Glomerular visceral epithelial cell (primary cell): ENCODE data around the gene CASTOR1.
A peak's percentile ranks its signal among the peaks of the same experiment; 100 is the strongest.

Experiments
- DNase-seq: peaks from one replicate; pipeline ENCODE4 v3.0.0-alpha.2; 2016; ENCODE audit errors: extremely low spot score

Gene CASTOR1

GRCh38 chr22:30245181-30245984, 43.9 kb downstream of the CASTOR1 start:
- DNase-seq = no peak

GRCh38 chr22:30244641-30245040, 44.7 kb downstream of the CASTOR1 start:
- no peak for DNase-seq

DNA sequence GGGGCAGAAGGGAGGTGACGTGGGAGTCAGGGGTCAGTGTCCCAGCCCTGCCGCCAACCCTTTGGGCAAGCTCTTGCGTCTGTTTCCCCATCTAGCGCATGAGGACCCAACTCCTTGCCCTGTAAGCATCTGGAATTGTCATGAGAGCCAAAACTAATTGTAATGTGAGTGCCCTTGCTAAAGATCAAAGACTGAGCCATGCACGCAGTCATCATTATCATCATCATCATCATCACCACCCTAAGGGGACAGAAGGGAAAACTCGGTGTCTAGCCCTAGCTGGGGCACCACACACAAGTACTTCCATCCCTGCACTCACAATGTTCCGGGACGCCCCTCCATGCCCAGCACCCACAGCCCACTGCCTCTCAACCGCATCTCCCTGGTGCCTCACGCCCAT, 45.2 kb downstream of the CASTOR1 start:
- no peak for DNase-seq

DNA sequence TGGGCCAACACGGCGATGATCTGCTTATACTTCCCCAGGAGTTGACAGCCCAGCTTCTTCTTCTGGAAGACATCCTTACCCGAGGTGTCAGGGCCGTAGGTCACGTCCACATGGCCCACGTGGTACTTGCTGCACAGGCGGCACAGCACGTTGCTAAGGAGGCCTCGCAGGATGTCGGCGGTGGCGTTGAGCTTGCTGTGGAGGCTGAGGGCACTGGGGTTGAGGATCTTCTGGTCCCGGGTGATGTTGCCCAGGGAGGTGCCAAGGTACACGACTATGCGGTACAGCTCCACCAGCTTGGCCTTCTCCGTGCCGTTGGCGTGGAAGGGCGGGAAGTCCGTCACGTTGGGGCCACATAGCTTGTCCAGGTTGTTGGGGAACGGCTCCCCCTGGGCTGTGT, 45.6 kb downstream of the CASTOR1 start:
- DNase-seq = no peak

GRCh38 chr22:30241576-30242371, 47.5 kb downstream of the CASTOR1 start:
- no peak for DNase-seq

DNA sequence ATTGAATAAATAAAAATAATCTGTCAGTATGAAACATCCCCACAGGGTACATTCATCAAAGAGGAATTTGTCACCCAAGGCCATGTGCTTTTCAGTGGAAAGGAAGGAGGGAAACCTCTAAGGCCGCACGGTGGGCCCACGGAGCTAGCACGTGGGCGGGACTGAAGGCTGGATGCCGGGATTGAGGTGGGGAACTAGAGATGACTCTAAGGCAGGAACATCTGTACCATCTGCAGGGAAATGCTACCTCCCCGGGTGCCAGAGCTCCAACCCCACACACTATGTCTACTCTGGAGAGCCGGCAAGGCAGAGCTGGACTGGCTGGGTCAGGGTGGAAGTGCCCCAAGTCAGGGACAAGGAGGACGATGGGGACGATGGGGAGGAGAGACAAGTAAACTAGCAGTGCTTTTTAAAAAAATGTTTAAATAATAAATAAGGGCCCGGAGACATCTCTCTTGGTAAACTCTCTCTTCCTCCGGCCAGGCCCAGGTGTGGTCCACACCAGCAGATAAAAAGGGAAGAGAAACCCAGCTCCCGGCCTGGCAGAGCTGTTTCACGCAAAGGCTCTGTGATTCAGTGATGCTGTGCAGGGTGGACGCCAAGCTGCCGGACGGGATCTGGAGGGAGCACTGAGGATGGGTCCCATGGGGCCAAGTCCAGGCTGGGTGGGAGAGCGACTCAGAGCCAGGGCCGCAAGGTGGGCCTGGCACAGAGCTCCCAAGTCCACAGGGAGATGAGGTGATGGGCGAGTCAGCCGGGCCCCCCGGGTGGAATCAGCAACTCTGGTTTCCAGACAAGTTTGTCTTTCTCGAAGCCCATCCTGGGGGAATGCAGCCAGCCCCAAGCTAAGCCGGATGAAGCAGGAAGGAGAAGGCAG, 48.5 kb downstream of the CASTOR1 start:
- no peak for DNase-seq

DNA sequence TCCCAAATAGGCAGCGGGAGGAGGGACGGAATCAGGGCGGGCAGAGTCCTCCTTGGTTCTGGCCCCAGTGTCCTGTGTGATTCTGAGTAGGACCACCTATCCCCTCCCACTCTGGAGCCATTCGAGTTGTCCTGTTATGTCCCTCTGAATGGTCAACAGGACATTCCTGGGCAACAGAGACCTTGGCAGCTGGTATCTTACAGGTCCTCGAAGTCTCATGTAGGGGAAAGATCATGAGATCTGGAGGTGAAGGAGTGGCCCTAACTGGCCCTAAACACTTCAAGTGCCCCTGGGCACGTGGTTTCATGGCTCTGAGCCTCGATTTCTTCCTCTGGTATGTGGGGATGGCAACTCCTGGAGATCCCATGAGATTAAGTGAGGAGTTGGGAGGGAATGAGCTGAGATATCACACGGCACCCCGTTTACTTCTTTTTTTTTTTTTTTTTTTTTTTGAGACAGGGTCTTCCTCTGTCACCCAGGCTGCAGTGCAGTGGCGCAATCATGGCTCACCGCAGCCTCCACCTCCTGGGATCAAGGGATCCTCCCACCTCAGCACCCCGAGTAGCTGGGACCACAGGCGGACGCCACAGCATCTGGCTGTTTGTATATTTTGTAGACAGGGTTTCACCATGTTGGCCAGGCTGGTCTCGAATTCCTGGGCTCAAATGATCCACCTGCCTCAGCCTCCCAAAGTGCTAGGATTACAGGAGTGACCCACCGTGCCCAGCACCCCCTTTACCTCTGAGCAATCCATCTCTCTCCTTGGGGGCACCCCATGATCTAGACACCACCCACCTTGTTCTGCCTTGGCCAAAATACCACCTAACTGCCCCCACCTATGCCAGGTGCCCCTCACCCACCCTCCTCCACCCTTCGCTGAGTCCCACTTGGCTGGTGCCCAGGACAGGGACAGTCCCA, 49.6 kb downstream of the CASTOR1 start:
- DNase-seq = no peak

DNA sequence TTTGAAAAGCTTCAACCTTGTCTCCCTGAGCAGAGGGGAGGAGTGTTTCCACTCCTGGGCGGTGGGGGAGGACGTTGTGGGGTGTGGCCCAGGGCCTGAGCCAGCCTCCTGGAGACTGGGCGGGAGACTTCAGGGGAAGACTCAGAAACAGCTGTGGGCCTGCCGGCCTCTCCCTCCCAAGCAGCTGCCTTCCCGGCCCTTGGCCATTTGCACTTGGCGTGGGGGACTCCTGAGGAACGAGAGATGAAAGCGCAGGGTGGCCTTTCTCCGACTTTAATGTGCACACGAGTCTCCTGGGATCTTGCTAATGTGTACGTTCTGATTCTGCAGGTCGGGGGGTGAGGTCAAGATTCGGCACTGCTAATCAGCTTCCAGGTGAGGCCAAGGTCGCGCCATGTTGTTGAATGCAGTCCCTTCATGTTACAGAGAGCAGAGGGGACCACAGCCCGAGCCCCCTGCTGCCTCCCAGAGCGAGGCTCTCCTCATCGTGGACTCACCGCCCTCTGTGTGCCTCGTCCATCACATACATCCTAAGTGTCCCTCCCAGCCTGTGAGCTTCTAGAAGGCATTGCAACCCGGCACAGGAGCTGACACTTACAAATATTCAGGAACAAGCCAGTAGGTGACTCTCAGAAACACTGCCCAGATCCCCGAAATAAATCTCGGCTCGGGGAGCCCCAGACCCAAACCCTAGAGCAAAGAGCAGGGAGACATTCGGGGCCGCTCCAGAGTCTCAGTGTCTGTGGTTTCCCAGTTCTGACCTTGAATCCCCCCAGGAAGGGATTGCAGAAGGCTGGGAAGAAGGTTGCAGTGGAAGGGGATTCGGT, 50.4 kb downstream of the CASTOR1 start:
- DNase-seq = peak; percentile 91

DNA sequence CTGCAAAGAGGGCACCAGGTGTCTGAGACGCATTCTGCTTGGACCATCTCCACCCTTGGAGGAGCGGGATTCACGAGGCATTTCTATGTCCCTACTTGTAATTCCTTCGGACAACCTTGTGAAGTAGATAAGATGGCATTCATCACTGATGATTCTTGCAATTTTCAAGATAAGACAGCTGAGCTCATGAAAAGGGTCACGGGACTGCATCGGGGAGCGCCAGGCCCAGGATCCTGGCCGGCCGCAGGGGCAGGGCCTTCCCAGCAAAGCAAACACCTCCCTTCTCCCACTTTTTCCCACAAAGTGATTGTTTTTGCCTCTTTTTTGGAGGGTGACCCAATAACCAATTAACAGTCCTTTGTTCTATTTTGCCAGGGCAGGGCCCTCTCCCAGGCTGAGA, 51.2 kb downstream of the CASTOR1 start:
- no peak for DNase-seq

- DNase-seq = no peak
Observed at GRCh38 chr22:30236875-30237274, 52.4 kb downstream of the CASTOR1 start.

GRCh38 chr22:30235687-30236170, 53.6 kb downstream of the CASTOR1 start:
- peak; percentile 99 for DNase-seq
